ENCODE data around the gene FGGY. TPM values are rescaled to one million over a fixed set of nuclear protein-coding genes. Genes with fewer than 3 reads are reported as not detected.
"Not testable (repeated sequence)": the region's sequence is repeated elsewhere in the genome, so short reads cannot be mapped to it uniquely, and the experiment has no call there.

FGGY gene
- total and polyA plus RNA-seq, 8 donors = 6.2 to 27.0 (median 16.0) TPM

GRCh38 chr1:59298026-59298583 is 1.2 kb downstream of the FGGY start:
- Histone ChIP-seq H3K36me3 (no peaks in the 10 kb centered on the region), H3K9me3 (no peaks in the 10 kb centered on the region), H3K4me3 (no peak overlapping the region), H3K27me3 (no peaks in the 10 kb centered on the region), H3K27ac (peak overlapping the region; percentile 19 to 97 (median 78)), H3K4me1 (peaks cover 0 to 13% (median 8%) of the 10 kb centered on the region in 3 donors)
- ATAC-seq (no peak), FAIRE-seq (no peak), DNase-seq (peak in 3 of 6 donors; percentile 25 to 43 (median 29))
- TF ChIP-seq CTCF (IDR thresholded peaks at IDR 0.05) = no peak
- 54 to 62% methylated on average over 2 of the region's 2 CpGs for WGBS, 2 donors
- intact Hi-C loops (cut with DNase I) = loop anchor here in 1 of 3 donors (10.0 kb wide), 1 partner anchor 233 kb away; no protein-coding TSS in a partner anchor

GRCh38 chr1:59298710-59299346 is 1.9 kb downstream of the FGGY start:
- DNase-seq = no peak
- Histone ChIP-seq H3K27ac (peak overlapping the region in 3 of 4 donors; percentile 19 to 97 (median 96)), H3K4me3 (no peak overlapping the region), H3K4me1 (peaks cover 0 to 13% (median 8%) of the 10 kb centered on the region in 3 donors), H3K9me3 (no peaks in the 10 kb centered on the region), H3K27me3 (no peaks in the 10 kb centered on the region), H3K36me3 (no peaks in the 10 kb centered on the region)
- ATAC-seq = no peak
- 90 to 91% methylated on average over 6 of the region's 6 CpGs for WGBS, 2 donors
- intact Hi-C loops (cut with DNase I) = loop anchor here in 1 of 3 donors (10.0 kb wide), 1 partner anchor 234 kb away; no protein-coding TSS in a partner anchor
- no peak for FAIRE-seq
- no peak for TF ChIP-seq CTCF (IDR thresholded peaks at IDR 0.05)

GRCh38 chr1:59299670-59300069 is 2.8 kb downstream of the FGGY start:
- intact Hi-C loops (cut with DNase I) = loop anchor here in 1 of 3 donors (10.0 kb wide), 1 partner anchor 235 kb away; no protein-coding TSS in a partner anchor
- H3K27ac ChIP-seq, H3K27me3 ChIP-seq, H3K36me3 ChIP-seq, ATAC-seq, FAIRE-seq, H3K9me3 ChIP-seq, H3K4me3 ChIP-seq, DNase-seq: not testable (repeated sequence)
- H3K4me1 ChIP-seq = peaks cover 0 to 13% (median 8%) of the 10 kb centered on the region in 3 donors
- WGBS, 2 donors = 94 to 95% methylated on average over 11 of the region's 11 CpGs

- WGBS, 2 donors = 99 to 100% methylated on average over 1 of the region's 1 CpG
- no peak overlapping the region for H3K27ac ChIP-seq
- TF ChIP-seq CTCF (IDR thresholded peaks at IDR 0.05) = no peak
- no peaks in the 10 kb centered on the region for H3K36me3 ChIP-seq
- intact Hi-C loops (cut with DNase I) = no loop called here
- ATAC-seq (no peak), FAIRE-seq (no peak), DNase-seq (no peak)
- H3K9me3 ChIP-seq = no peaks in the 10 kb centered on the region
- H3K4me3 ChIP-seq = no peak overlapping the region
- H3K27me3 ChIP-seq = no peaks in the 10 kb centered on the region
- peaks cover 0 to 12% (median 3%) of the 10 kb centered on the region in 3 donors for H3K4me1 ChIP-seq
These were observed 5.4 kb downstream of the FGGY start for GRCh38 chr1:59302297-59302696.

GRCh38 chr1:59302871-59303270 is 6.0 kb downstream of the FGGY start:
- H3K27me3 ChIP-seq = no peaks in the 10 kb centered on the region
- DNase-seq (no peak), FAIRE-seq (no peak), ATAC-seq (no peak)
- peaks cover 0 to 6% (median 3%) of the 10 kb centered on the region in 3 donors for H3K4me1 ChIP-seq
- H3K9me3 ChIP-seq = no peaks in the 10 kb centered on the region
- no peak overlapping the region for H3K4me3 ChIP-seq
- intact Hi-C loops (cut with DNase I) = no loop called here
- H3K36me3 ChIP-seq = no peaks in the 10 kb centered on the region
- H3K27ac ChIP-seq = no peak overlapping the region
- 86% methylated on average over 2 of the region's 2 CpGs for WGBS, 2 donors
- TF ChIP-seq CTCF (IDR thresholded peaks at IDR 0.05) = no peak
